B cell (primary cell): ENCODE measurements around the gene KTI12.

ENCODE experiments used
- CTCF ChIP-seq: fragments of 200-600 bp; IDR thresholded peaks from one replicate; pipeline ENCODE4 v1.8.0; 2022; ENCODE audit warnings: antibody characterized with exemption, mild to moderate bottlenecking
- EZH2 ChIP-seq: IDR thresholded peaks from 2 replicates; pipeline ENCODE4 v1.6.1; 2012; ENCODE audit warnings: borderline replicate concordance, low read depth, mild to moderate bottlenecking, moderate library complexity, low read length; ENCODE audit not compliant: insufficient read depth, poor library complexity, severe bottlenecking

GRCh38 chr1:52007215-52008002, 26.2 kb downstream of the KTI12 start:
- TF ChIP-seq CTCF (no peak), EZH2 (no peak)
